ENCODE measurements around the gene LCA5L.

Gene LCA5L

DNA sequence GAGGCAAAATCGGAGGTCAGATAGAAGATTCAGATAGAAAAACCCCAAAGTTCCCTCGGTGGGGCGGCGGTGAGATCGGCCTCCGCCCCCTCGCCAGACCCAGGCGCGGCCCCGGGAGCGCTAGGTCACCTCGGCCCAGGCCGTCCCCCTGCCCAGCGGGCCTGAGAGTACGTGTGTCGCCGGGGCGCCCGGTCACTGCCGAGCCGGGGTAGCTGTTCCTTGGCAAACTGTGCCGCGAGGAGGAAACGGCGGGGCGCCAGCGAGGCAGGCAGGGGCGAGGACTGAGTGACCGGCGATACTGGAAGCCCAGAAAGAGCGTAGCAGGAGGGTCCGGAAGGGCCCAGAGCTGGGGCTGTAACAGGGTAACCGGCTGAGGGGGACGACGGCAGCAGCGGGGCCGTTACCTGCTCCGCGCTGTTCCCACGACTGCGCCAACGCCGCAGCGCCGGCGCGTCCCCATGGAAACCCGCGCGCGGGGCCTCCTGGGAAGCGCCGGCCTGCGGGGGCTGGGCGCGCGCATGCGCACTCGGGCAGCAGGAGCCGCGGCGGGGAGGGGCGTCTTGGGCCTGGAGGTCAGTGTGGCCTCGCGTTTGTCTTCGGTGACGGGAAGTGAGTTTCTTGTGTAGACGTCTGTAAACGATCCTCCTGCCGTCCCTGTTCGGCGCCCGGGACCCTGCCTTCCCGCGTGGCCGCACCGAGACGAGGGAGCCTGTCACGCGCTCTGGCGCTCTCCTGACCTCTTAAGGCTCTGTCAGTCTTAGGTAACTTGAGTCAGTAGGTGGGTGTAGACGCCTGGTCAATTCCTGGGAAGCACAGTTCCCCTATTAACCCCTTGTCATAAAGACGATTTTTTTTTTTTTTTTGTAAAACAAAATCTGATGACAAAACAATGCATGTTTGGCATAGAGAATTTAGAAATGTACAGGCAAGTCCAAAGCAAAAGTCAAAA lies at the start of gene LCA5L:
Gene LCA5L (minus strand): TSS at position 458 of the 949 bp plus-strand sequence. CDS start 17,285 bp downstream, outside the sequence.
- Histone ChIP-seq H3K27ac (peak within 1 kb of the TSS; percentile 92 to 95), H3K4me3 (peak within 1 kb of the TSS; percentile 94)
- TF ChIP-seq, protein P1, sequence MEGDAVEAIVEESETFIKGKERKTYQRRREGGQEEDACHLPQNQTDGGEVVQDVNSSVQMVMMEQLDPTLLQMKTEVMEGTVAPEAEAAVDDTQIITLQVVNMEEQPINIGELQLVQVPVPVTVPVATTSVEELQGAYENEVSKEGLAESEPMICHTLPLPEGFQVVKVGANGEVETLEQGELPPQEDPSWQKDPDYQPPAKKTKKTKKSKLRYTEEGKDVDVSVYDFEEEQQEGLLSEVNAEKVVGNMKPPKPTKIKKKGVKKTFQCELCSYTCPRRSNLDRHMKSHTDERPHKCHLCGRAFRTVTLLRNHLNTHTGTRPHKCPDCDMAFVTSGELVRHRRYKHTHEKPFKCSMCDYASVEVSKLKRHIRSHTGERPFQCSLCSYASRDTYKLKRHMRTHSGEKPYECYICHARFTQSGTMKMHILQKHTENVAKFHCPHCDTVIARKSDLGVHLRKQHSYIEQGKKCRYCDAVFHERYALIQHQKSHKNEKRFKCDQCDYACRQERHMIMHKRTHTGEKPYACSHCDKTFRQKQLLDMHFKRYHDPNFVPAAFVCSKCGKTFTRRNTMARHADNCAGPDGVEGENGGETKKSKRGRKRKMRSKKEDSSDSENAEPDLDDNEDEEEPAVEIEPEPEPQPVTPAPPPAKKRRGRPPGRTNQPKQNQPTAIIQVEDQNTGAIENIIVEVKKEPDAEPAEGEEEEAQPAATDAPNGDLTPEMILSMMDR (IDR thresholded peaks at IDR 0.05): no peak
- DNase-seq (ENCODE audit: low spot score): peak; percentile 93

DNA sequence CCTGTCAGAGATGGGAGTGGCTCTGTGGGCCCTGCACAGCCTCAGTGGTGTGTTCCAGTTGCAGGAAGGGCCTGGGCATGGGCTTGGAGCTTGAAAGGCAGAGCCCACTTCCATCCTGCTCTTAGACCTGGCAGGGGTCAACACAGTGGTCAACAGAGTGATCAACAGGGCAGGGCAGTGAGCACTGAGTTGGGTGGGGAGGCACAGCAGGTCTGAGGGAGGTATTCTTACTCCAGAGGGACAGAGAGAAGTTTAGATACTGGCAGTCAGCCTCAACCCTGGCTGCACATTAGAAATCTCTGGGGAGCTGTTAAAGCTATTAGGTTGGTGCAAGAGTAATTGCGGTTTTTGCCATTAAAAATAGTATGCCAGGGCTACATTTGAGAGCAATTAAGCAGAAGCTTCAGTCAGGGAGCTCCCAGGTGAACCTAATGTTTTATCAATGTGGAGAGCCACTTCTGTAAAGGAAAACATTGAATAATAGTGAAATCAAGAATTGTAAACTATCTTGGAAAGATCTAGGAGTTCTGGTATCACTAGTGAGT lies 43.9 kb upstream of the LCA5L start:
- Histone ChIP-seq H3K4me3 (no peak overlapping the region), H3K27ac (no peak overlapping the region)
- TF ChIP-seq, protein P1 (IDR thresholded peaks at IDR 0.05): no peak
- no peak for DNase-seq (ENCODE audit: low spot score)

DNA sequence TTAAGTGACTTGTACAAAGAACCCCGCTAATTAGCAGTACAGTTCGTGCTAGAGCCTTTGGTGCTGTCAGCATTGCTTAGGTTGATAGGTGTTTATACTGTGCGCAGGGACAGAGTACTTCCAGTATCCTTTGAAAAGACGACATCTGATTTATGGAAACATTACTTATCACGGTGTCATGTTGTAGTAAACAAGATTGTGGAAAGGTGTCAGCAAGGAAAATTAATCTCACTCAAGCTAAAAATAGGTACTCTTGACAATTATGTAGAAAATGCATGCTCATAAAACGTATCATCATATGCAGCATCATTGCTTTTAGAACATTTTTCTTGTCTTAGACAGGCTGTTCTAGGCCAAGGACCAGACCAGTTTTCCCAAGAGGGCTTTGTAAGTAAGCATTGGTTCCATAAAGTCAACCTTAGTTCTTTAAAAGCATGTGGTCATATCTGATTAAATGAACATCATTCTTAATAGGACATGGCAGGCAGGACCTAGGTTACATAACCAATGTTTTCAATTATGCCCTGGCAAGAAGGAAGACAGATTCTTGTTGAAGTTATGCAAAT lies 39.2 kb upstream of the LCA5L start:
- no peak overlapping the region for H3K27ac ChIP-seq
- TF ChIP-seq, protein P1 (IDR thresholded peaks at IDR 0.05): no peak
- no peak for DNase-seq (ENCODE audit: low spot score)
- H3K4me3 ChIP-seq: no peak overlapping the region

DNA sequence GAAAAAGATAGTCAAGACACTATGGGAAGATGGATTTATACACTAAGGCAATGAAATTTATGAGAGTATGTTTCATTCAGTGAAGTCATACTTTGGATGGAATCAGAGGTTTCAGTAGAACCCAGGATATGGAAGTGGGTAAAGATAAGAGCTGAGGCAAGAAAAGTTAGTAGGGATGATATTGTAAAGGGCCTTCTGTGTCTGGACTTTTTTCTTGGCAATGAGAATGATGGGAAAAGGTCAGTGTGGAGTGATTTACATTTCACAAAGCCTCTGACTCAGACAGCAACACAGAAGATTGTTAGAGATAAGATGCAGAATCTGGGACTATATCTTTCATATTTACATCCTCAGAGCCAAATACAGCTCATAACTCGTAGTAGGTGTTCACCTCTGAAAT lies 38.3 kb upstream of the LCA5L start:
- no peak overlapping the region for H3K27ac ChIP-seq
- TF ChIP-seq, protein P1 (IDR thresholded peaks at IDR 0.05): no peak
- no peak overlapping the region for H3K4me3 ChIP-seq
- DNase-seq (ENCODE audit: low spot score): no peak

DNA sequence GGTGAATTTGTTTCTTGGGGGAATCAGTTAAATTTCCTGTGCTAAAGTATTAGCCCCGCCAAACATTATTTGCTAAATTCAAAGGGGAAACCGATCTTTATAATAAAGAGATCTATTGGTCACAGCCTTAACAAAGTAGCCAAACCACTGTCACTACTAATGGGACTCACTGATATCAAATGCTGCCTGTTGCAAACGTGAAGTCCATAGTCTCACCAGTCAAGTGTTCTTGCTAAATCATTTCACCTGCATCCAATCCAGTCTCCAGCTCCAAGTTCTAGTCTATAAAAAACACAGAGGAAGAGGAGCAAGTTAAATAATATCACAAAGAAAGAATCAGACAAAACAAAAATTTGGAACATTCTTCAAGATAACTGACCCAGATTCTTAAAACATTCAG lies 36.3 kb upstream of the LCA5L start:
- no peak for DNase-seq (ENCODE audit: low spot score)
- Histone ChIP-seq H3K27ac (no peak overlapping the region), H3K4me3 (no peak overlapping the region)
- TF ChIP-seq, protein P1 (IDR thresholded peaks at IDR 0.05): no peak

DNA sequence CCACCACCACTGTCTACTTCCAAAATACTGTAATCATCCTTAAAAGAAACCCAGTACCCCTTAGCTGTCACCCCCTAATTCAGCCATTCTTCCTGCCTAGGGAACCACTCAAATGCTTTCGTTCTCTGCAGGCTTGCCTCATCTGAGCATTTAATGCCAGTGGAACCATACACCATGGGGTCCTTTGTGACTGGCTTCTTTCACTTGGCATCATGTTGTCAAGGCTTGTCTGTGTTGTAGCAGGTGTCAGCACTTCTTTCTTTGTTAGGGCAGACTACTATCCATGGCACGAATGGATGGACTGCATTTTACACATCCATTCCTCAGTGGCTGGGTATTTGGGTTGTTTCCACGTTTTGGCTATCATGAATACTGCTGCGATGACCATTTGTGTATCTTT lies 34.7 kb upstream of the LCA5L start:
- TF ChIP-seq, protein P1 (IDR thresholded peaks at IDR 0.05): no peak
- Histone ChIP-seq H3K4me3 (no peak overlapping the region), H3K27ac (no peak overlapping the region)
- DNase-seq (ENCODE audit: low spot score): no peak
